ENCODE data around the gene MRPS18A. TPM values are rescaled to one million over a fixed set of nuclear protein-coding genes. Genes with fewer than 3 reads are reported as not detected.

Gene MRPS18A
- total RNA-seq, 1 donor from 2014 or later: 44.2 TPM

DNA sequence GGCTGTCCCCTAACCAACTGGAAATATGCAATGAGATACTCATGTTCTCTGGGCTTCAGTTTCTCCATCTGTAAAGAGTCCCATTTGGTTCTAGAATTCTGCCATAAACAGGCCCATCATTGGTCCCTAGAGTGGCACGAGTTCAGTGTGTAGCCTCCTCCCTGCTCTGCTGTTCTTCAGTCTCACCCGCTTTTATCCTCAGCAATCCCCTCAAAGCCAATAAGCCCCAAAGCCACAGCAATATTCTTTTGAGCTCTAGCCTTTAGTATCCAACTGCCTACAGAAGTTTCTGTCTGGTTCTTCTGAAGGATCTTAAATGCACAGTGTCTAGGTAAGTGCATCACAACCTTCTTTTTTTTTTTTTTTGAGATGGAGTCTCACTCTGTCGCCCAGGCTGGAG, 9.8 kb upstream of the MRPS18A start:
- no peak for DNase-seq

- DNase-seq: no peak
Measured at GRCh38 chr6:43695967-43696291, 8.3 kb upstream of the MRPS18A start.

DNA sequence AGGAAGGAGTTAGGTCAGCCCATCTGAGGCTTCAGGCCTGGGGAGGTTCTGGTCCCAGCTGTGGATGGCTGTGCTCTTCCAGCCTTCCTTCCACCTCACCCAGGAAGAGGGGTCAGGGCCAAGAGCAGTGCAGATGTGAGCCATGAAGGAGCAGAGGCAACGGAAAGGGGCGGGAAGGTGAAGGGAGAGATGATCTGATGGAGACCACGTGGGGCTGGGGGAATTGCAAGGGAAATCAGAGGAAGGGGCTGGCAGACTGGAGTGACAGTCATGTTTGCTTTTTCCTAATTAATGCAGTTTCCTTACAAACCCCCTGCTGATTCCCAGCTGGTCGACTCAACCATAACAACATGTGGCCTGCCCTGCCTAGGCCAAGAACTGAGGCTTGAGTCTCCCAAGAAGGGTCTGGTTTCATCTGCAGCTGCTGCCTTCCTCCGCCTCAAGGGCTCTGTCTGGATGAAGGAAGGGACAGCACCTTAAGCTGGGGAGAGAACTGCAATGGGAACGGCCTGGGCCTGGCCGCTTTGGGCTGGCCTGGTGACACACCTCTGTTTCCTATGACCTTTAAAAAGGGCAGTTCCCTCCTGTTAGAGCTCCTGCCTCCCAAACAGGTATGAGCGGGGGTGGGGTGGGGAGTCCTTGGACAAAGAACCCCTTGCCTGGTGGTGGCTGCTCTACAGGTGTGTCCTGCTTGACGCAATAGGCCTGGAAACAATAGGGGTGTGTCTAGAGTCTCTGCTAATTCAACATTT, 7.8 kb upstream of the MRPS18A start:
- DNase-seq: no peak

- no peak for DNase-seq
Measured at GRCh38 chr6:43689421-43689820, 1.8 kb upstream of the MRPS18A start.

- peak; percentile 25 for DNase-seq
Measured at GRCh38 chr6:43687079-43687436, 533 bp downstream of the MRPS18A start.

GRCh38 chr6:43683708-43684455, 3.7 kb downstream of the MRPS18A start:
- DNase-seq: no peak

- peak; percentile 28 for DNase-seq
Measured at GRCh38 chr6:43682724-43683429, 4.7 kb downstream of the MRPS18A start.

GRCh38 chr6:43681303-43681702, 6.3 kb downstream of the MRPS18A start:
- DNase-seq: no peak

DNA sequence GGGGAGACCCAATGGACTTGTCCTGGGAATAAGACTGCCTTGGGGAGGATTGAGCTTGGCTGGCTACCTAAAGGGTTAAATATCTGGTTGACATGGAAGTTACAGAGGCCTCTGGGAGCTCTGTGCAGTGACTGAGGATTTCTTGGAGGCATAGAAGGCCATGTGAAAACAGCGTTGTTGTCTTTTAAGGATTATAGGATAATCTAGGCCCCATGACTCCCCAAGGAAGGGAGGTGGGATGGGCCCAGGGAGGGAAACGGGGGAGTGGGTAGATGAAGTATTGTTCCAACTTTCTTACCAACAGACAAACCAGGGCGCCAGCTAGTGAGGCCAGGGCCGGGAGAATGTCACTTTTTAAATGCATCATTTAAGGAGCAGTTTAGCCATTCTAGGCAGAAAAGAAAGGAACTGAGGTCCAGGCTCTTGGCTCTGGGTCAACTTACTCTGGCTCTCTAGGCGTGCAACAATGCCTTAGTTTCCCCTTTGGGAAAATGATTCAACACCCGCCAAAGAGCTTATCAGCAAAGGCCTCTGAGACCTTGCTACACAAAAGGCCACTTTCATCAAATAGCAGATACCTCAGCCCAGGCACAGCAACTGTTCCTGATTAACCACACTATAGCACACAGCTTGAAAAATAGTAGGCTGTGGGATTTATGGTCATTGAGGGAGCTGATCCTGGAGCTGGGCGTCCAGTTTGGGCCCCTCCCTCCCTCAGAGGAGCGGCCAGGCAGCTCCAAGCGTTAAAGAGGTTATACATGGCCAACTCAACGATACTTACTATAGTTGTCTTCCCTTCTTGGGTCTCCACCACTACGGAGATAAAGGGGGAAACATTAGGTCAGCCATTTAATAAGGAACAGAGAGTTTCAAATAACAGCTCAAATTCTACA, 7.0 kb downstream of the MRPS18A start:
- DNase-seq: no peak

DNA sequence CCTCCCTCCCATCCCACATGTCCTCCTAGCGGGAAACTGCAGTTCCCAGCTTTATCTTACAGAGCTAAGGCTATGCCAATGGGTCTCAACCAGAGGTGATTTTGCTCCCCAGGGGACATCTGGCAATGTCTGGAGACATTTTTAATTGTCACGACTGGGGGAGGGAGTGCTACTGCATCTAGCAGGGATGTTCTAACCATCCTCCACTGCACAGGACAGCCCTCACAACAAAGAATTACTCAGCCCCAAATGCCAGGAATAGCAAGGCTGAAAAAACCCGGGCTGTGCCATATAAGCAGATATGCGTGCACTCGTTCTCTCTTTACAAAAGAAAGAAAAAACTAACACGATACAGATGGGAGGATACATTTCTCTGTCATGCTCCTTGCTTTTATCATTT, 8.5 kb downstream of the MRPS18A start:
- DNase-seq: no peak

GRCh38 chr6:43678341-43678740, 9.2 kb downstream of the MRPS18A start:
- no peak for DNase-seq

- DNase-seq: no peak
Measured at GRCh38 chr6:43677759-43678158, 9.8 kb downstream of the MRPS18A start.

DNA sequence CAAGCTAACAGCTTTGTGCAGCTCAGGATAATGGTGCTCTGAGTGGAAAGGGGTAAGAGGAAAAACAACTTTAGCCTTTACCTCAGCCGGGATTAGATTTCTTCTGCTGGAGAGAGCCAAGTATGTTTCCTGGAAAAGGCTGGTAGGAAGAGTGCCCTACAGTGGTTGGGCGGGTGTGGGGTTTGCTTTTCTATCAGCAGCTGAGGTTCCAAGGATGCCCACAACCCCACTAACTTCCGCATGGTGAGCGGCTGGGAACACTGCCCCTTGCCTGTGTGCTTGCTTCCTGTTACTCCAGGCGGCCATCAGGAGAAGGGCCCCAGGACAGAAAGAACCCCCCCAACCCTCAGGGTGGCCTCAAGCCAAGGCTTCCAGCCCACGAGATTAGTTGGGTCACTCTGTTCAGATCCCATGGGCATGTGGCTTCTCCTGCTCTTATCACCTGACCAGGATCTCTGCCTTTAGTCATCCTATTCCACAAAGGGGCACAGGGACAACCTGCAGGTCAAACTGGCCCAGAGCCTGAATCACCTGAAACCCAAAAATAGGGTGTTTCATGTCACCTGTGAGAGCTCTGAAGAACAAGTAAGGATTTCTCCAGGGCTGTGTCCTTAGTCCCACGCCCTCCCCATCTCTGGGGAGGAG, 10.5 kb downstream of the MRPS18A start:
- DNase-seq: no peak

DNA sequence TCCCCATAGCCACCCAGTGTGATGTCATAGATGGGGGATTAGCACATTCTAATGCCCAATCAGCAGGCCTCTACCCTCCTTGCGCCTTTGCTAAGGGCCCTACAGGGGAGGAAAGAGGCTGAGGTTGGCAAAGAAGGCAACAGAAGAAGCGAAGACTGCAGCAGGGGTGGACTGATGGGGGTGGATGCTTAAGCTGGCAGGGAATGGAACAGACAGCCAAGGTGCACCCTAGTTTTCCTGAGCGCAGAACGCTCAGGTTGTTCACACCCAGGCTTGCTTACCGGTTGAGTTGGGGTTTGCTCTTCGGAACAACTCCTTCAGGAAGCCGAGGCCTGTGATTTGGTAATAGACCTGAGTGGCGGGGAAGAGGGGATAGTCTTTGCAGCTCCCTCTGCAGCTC, 12.7 kb downstream of the MRPS18A start:
- no peak for DNase-seq

GRCh38 chr6:43674291-43674690, 13.3 kb downstream of the MRPS18A start:
- DNase-seq: no peak

DNA sequence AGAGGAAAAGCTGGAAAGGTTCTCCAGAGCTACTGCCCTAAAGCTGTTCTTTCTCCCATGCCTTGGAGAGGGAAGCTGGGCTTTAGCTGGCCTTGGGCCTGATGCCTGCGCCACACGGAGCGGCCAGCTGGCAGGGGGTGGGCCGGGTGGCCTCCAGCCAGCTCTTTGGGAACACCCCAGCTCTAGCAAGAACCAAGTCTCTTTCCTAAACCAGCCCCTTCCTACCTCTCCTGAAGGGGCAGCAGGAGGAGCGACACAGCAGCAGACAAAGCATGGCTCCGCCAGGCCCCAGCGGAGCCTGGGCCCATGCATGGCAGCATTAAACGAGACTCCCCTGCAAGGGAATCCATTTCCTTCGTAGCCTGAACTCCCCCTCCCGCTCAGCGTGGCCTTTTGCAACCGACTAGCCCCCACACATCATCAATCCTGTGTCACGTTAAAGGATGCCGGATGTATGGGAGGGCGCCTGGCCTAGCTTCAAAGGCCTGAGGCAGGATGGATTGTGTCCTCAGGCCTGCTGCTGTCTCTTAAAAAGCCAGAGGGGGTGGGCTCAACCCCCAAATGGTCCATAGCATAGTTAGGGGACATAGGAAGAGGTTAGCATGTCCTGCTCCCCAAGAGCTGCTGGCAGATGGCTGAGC, 14.0 kb downstream of the MRPS18A start:
- DNase-seq: no peak

DNA sequence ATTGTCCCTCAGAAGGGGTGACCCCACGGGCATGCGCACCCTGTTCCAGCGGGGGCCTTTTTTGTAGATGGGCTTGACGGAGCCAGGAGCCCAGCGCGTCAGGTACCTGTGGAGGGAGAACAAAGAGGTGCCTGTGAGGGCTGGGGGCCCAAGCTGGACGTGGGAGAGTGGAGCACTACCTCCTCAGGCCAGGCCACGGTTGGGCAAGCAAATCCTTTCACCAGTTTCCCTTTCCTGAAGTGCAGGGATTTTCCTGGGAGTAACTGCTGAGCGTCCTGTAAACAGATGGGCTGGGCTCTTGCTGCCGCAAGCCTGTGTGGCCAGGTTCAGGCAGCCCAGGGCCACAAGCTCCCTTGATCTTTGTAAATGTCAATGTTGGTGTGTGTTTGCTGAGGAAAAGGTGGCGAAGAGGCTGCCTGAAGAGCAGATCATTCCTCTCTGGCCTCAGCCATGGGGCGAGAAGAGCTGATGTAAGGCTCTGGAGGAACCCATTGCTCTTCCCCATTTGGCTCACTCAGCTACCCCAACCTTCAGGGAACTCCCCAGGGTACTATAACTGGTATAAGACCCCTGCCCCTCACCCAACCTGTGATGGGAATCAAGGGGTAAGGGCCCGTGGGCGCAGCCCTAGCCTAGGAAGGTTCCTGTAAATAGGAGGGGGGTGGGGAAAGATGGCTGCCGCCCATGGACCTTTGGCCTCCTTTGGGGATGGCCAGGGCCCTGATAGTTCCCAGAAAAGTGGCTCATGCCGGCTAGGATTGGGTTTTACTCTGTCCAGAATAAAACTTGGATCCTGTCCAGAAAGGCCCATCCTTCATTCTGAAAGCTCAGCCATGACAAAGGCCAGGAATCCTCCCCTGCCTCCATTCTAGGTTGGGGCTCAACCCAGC, 15.5 kb downstream of the MRPS18A start:
- DNase-seq: no peak

GRCh38 chr6:43671011-43671800, 16.4 kb downstream of the MRPS18A start:
- DNase-seq: no peak

- DNase-seq: no peak
Measured at GRCh38 chr6:43670623-43670986, 17.0 kb downstream of the MRPS18A start.
